NCI-H510A treated with DMSO at 0.1 percent for 48 hours (cell line): Measurements from ENCODE around the gene CAMTA1.
A peak's percentile ranks its signal among the peaks of the same experiment; 100 is the strongest.

ENCODE experiments used
- DNase-seq: peaks from one replicate; lab custom pipeline; 2025; lab: John Stamatoyannopoulos, UW

Gene CAMTA1

GRCh38 chr1:7229696-7230631 lies 444.7 kb downstream of the CAMTA1 start:
- peak; percentile 26 for DNase-seq

DNA sequence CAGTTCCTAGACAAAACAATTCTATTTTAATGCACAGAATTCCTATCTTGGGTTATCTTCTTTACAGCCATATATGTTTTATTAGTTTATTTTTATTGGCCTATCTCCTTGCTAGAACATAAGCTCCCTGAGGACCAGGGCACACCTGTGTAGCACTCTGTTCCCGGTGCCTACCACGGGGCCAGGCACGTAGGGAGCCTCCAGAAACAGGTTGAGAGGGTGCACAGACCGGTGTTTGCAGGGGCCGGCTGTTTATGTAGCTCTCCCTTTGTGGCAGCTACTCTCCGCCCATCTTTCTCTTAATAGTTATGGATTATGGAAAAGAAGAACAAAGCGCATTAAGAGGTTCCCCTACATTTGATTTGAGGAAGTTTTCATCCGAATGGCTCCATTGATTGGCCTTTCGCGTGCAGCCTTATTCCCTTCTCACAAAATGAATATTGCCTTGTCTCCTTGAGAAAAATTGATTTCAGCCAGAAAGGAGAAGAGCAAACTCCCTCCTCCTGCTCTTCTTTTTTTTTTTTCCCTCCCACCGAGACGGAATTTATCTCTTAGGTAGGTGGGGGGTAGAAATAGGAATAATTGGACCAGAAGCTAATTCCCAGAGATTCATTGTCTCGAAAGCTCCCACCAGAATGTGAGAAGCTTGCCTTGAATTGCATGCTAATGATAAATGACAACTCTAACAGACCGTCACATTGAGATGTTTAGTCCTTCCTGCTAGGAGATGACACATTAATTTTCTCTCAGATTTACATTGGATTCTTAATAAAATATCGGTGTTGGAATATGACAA lies 447.4 kb downstream of the CAMTA1 start:
- no peak for DNase-seq

GRCh38 chr1:7233237-7233540 lies 447.9 kb downstream of the CAMTA1 start:
- no peak for DNase-seq

GRCh38 chr1:7233646-7234470 lies 448.6 kb downstream of the CAMTA1 start:
- DNase-seq, result no peak

DNA sequence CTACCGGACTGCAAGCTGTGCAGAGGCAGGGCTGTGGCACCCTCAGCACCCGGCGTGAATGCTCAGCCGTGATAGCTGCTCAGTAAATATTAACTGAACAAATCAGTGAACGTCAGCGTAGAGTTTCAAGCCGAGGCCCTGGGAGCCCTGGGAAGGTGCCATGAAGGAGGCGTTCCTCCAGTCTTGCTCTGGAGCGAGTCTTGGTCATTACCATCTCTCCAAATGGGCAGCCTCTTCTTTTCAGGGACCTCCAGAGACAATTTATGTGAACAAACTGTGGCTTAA lies 449.2 kb downstream of the CAMTA1 start:
- DNase-seq, result no peak

DNA sequence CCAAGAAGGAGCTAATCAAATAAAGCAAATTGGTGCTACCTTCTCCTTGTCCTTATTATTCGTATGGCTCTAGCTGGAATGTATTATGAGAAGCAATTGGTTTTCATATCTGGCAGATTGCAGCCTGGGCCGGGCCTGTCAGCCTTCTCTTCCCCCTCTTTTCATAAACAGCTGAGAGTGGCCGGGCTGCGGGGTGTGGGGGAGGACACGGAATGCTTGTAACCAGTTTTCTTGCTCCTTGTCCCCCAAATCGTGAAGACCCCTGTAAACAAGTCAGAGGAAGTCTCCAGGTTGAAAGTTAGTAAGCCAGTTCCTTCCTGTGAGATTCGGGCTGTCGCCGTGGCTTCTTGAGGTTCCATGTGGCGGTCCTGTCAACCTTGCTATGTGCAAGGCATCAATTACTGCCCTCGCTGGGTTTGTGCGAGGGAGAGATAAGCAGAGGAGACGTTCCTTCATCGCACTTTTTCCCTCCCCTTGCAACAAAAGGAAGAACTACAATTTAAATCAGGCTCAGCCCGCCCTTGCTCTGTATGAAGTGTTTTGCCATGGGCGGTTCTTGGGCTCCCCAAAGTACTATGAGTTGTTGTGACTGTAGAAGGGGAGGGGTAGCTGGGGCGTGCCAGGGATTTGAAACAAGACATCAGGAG lies 450.7 kb downstream of the CAMTA1 start:
- DNase-seq, result no peak

- DNase-seq, result no peak
Observed at GRCh38 chr1:7236844-7237515, 451.7 kb downstream of the CAMTA1 start.

- DNase-seq, result no peak
Observed at GRCh38 chr1:7247158-7247557, 461.9 kb downstream of the CAMTA1 start.

GRCh38 chr1:7247791-7248548 lies 462.7 kb downstream of the CAMTA1 start:
- peak; percentile 90 for DNase-seq

DNA sequence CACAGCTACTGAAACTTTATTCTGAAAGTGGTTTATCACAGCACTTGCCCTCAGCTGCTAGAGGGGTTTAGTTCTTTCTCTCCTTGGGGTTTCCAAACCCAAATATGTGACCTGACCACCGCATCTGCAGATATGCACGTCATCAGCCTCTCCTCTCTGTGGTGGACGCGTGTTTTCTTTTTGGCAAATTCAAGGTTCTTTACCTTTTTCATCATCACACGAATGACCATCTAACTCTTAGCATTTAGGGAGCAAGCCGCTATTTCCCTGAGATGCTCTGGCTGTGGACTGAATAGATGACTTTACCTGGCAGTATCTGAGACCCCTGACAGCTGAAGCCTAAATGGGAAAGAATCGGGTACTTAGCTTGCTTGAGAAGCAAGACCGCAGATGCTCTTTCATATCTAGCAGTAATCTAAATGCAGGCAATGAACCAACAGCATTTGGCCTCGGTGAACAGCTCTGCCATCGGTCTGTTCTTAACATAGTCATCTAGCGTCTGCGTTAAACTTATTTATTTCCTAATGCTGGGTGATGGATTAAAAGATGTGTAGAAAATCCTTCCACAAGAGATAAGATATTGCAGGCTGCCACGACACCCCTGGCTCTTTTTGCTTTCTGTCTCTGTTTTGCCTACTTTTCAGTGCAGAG lies 463.4 kb downstream of the CAMTA1 start:
- no peak for DNase-seq

DNA sequence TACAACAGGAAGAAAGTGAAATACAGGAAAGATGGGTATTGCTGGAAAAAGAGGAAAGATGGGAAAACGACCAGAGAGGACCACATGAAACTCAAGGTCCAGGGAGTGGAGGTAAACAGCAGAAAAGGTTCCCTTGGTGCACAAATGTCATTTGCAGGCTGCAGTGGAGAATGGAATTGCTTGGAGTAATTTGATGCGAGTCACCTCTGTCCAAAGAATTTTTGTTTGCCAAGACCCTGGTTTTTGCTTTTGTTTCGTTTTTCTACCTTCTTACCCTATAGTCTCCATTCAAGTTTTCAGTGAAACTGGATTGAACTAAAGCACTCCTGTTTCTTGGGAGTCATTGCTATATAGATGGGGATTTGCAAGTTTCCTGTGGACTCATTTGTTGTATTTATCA lies 464.3 kb downstream of the CAMTA1 start:
- DNase-seq, result no peak

- DNase-seq, result no peak
Observed at GRCh38 chr1:7250176-7250575, 464.9 kb downstream of the CAMTA1 start.

DNA sequence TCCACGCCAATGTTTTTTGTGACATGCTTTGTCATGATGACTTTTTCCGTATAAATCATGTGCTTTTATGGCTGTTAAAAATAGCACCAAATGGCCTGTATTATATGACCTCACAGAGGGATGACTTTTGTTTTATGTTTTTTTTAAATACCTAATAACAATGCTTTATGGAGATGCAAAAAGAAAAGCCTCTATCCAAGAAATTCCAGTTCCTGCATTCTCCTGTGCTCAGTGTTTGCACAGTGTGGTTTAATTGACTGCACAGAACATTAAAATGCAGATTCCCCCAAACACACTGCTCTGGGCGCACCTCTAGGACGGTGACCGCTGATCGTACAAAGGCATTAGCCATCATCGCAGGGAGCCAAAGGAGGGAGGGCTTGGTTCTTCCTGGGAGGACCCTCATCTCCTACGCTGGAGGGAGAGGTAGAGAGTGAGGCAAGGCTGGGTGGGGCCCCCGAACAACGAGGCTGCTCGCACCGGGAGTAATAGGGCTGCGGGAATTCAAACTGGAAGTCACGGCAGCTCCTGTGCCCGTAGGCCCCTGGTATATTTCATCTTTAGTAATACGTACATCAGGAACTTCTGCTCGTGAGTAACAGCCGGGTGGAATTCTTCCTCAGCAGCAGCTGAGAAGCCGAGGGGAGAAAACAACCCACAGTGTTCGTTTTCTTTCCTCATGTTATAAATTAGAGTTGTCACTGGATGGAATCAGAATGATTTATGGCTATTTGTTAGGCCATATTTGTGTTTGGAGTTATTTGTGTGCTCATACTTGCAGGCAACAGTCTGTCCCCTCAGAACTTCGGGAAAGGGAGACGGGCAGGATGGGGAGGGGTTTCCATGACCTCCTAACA lies 465.6 kb downstream of the CAMTA1 start:
- no peak for DNase-seq

GRCh38 chr1:7251454-7251800 lies 466.2 kb downstream of the CAMTA1 start:
- DNase-seq, result no peak

- DNase-seq, result no peak
Observed at GRCh38 chr1:7252411-7253117, 467.3 kb downstream of the CAMTA1 start.

DNA sequence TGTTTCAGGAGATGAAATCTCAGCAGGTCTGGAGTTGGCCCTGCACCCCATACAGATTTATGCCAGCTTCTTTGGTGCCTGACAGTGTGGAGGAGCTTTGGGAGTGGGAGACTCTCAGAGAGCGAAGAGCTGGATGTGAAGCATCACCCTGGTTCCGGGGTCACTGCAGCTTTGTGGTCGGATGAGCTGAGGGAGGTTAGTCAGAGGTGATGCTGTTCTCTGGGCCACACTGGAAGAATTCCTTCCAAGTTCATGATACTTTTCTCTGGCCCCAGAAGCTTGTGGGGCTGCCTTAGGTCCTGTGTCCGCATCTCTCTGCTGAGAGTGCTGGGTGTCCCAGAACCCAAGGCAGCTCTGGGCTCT lies 467.8 kb downstream of the CAMTA1 start:
- DNase-seq, result no peak

DNA sequence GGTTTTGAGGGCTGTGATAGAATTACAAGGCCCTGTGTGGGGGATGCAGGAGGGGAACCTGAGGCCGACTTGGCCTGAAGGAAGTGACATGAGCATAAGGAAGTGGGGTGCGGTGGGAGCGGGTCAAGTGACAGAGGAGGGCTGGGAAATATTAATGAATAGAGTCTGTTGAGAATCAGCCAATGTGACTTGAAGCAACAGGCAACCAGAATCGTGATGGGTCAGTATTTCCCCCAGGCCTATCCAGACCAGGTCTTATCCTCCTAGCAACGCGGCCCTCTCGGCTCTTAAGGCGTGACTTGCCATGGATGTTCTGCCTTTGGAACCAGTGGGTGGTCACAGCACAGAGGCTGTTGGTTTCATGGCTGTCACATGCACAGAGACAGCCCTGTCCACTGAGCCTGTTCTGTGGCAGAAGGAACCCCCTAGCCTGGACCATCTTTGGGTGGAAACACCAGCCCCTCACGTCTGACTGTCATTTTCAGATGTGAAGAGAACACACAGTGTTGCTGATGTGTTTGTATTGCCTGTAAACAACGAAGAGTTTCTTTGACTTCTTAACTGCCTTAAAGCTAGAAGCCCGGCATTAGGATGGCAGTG lies 468.8 kb downstream of the CAMTA1 start:
- DNase-seq, result no peak

GRCh38 chr1:7255303-7256058 lies 470.2 kb downstream of the CAMTA1 start:
- DNase-seq, result no peak
